OCI-LY3 (cell line): ENCODE data around the gene CRYBG1.

Source experiments
- EZH2phosphoT487 ChIP-seq: fragments of 200-600 bp; shearing (Covaris generic); IDR thresholded peaks from 2 replicates; pipeline ENCODE4 v1.6.1; 2018; ENCODE audit warnings: antibody characterized with exemption, mixed run types, low read depth
- TF ChIP-seq, protein P1 (sequence below): fragments of 200-600, 300-600 bp; sonication (generic); IDR thresholded peaks from 2 replicates; pipeline ENCODE4 v1.5.1; 2014; ENCODE audit warnings: antibody characterized with exemption, low read length, low read depth

DNA sequence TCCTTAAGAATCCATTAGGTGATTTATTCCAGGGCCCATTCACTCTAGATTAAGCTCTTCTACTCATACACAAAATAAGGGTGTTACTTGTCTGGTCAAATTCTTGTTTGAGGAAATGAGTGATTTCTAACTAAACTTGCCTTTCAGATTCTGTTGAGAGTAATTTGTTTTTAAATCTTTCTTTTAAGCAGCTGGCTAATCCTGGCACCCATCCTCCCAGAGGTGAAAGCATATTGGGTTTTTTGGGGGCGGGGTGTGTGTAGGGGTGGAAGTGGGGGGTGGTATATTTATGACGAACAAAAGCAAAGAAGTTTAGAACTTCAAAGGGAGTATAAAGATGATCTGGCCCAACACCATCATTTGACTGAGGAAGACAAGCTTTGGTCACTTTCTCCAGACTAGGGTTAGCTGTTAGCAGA is 174.1 kb downstream of the CRYBG1 start:
- TF ChIP-seq, protein P1, sequence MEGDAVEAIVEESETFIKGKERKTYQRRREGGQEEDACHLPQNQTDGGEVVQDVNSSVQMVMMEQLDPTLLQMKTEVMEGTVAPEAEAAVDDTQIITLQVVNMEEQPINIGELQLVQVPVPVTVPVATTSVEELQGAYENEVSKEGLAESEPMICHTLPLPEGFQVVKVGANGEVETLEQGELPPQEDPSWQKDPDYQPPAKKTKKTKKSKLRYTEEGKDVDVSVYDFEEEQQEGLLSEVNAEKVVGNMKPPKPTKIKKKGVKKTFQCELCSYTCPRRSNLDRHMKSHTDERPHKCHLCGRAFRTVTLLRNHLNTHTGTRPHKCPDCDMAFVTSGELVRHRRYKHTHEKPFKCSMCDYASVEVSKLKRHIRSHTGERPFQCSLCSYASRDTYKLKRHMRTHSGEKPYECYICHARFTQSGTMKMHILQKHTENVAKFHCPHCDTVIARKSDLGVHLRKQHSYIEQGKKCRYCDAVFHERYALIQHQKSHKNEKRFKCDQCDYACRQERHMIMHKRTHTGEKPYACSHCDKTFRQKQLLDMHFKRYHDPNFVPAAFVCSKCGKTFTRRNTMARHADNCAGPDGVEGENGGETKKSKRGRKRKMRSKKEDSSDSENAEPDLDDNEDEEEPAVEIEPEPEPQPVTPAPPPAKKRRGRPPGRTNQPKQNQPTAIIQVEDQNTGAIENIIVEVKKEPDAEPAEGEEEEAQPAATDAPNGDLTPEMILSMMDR: no peak
- TF ChIP-seq EZH2phosphoT487: no peak
